HepG2 (cell line): ENCODE results near the gene IGFN1. TPM values are rescaled to one million over a fixed set of nuclear protein-coding genes. Genes with fewer than 3 reads are reported as not detected.

Experiments
- AGO1 ChIP-seq: fragments of 200-400 bp; formaldehyde crosslinking; IDR thresholded peaks from 2 replicates; pipeline ENCODE4 v1.6.1; 2017; ENCODE audit warnings: mild to moderate bottlenecking, low read depth, low read length, moderate library complexity; ENCODE audit not compliant: poor library complexity, severe bottlenecking
- CREM ChIP-seq, 2 experiments: sonication (generic) in 1 of 2; formaldehyde crosslinking in 1 of 2; IDR thresholded peaks; 2 replicates each; pipeline versions ENCODE4 v1.4.0 to v1.6.1; 2016 to 2020; ENCODE audit warnings: antibody characterized with exemption in 1 of 2, mild to moderate bottlenecking in 1 of 2, missing genetic modification reagents in 1 of 2
- FOXM1 ChIP-seq: sonication (generic); formaldehyde crosslinking; IDR thresholded peaks from 2 replicates; pipeline ENCODE4 v1.5.0; 2020; ENCODE audit warnings: missing genetic modification reagents
- GPN1 ChIP-seq: sonication (generic); formaldehyde crosslinking; IDR thresholded peaks from 2 replicates; pipeline ENCODE4 v1.5.1; 2020; ENCODE audit warnings: missing genetic modification reagents, borderline replicate concordance
- GZF1 ChIP-seq: sonication (generic); formaldehyde crosslinking; IDR thresholded peaks from 2 replicates; pipeline ENCODE4 v1.5.1; 2020; ENCODE audit warnings: mild to moderate bottlenecking, missing genetic modification reagents
- ISL2 ChIP-seq: sonication (generic); formaldehyde crosslinking; IDR thresholded peaks from 2 replicates; pipeline ENCODE4 v1.5.0; 2020; ENCODE audit warnings: missing genetic modification reagents
- KDM2A ChIP-seq: sonication (generic); formaldehyde crosslinking; IDR thresholded peaks from 2 replicates; pipeline ENCODE4 v1.4.0; 2020; ENCODE audit warnings: low read depth, missing genetic modification reagents, borderline replicate concordance
- KLF11 ChIP-seq: IDR thresholded peaks from 2 replicates; pipeline ENCODE4 v1.6.1; 2016; ENCODE audit warnings: missing compliant biosample characterization
- KLF9 ChIP-seq: IDR thresholded peaks from 2 replicates; pipeline ENCODE4 v1.6.1; 2016; ENCODE audit warnings: low read depth
- MAF1 ChIP-seq: sonication (generic); formaldehyde crosslinking; IDR thresholded peaks from 2 replicates; pipeline ENCODE4 v1.5.0; 2020; ENCODE audit warnings: missing genetic modification reagents, borderline replicate concordance
- MEF2D ChIP-seq: sonication (generic); formaldehyde crosslinking; IDR thresholded peaks from 2 replicates; pipeline ENCODE4 v1.5.1; 2020; ENCODE audit warnings: mild to moderate bottlenecking, missing genetic modification reagents
- NAIF1 ChIP-seq: sonication (generic); formaldehyde crosslinking; IDR thresholded peaks from 2 replicates; pipeline ENCODE4 v1.5.0; 2020; ENCODE audit warnings: mild to moderate bottlenecking, missing genetic modification reagents, borderline replicate concordance
- PAF1 ChIP-seq: IDR thresholded peaks from 2 replicates; pipeline ENCODE4 v1.6.1; 2016; ENCODE audit warnings: missing genetic modification reagents, missing compliant biosample characterization
- PLRG1 ChIP-seq: fragments of 450-650 bp; conservative IDR thresholded peaks from 2 replicates; pipeline ENCODE4 v1.6.1; 2016
- RCOR2 ChIP-seq: IDR thresholded peaks from 2 replicates; pipeline ENCODE4 v1.6.1; 2016; ENCODE audit warnings: missing biosample characterization, missing genetic modification reagents
- SAP130 ChIP-seq: IDR thresholded peaks from 2 replicates; pipeline ENCODE4 v1.6.1; 2016; ENCODE audit warnings: low read depth
- SIX4 ChIP-seq: sonication (generic); formaldehyde crosslinking; IDR thresholded peaks from 2 replicates; pipeline ENCODE4 v1.4.0; 2020; ENCODE audit warnings: missing genetic modification reagents
- SRY ChIP-seq: sonication (generic); formaldehyde crosslinking; IDR thresholded peaks from 2 replicates; pipeline ENCODE4 v1.8.0; 2022; ENCODE audit warnings: mild to moderate bottlenecking, missing genetic modification reagents
- ZMAT3 ChIP-seq: sonication (generic); formaldehyde crosslinking; conservative IDR thresholded peaks from 2 replicates; pipeline ENCODE4 v1.7.0; 2021; ENCODE audit warnings: missing genetic modification reagents
- ZNF180 ChIP-seq: sonication (generic); formaldehyde crosslinking; IDR thresholded peaks from 2 replicates; pipeline ENCODE4 v1.4.0; 2020; ENCODE audit warnings: low read depth, missing genetic modification reagents, borderline replicate concordance
- ZNF205 ChIP-seq: IDR thresholded peaks from 2 replicates; pipeline ENCODE4 v1.6.1; 2018; ENCODE audit warnings: missing biosample characterization, missing genetic modification reagents
- ZNF367 ChIP-seq: sonication (generic); formaldehyde crosslinking; IDR thresholded peaks from 2 replicates; pipeline ENCODE4 v1.4.0; 2020; ENCODE audit warnings: missing genetic modification reagents, borderline replicate concordance
- ZNF382 ChIP-seq: sonication (generic); formaldehyde crosslinking; IDR thresholded peaks from 2 replicates; pipeline ENCODE4 v1.5.0; 2020; ENCODE audit warnings: missing genetic modification reagents, mild to moderate bottlenecking, borderline replicate concordance
- ZNF558 ChIP-seq: sonication (generic); formaldehyde crosslinking; IDR thresholded peaks from 2 replicates; pipeline ENCODE4 v1.9.0; 2022; ENCODE audit warnings: mild to moderate bottlenecking, missing genetic modification reagents, borderline replicate concordance
- ZNF839 ChIP-seq: sonication (generic); formaldehyde crosslinking; IDR thresholded peaks from 2 replicates; pipeline ENCODE4 v1.4.0; 2020; ENCODE audit warnings: missing genetic modification reagents, mild to moderate bottlenecking, borderline replicate concordance
- ZNF879 ChIP-seq: sonication (generic); formaldehyde crosslinking; IDR thresholded peaks from 2 replicates; pipeline ENCODE4 v1.8.1; 2023; ENCODE audit warnings: missing genetic modification reagents
- ZSCAN30 ChIP-seq: sonication (generic); formaldehyde crosslinking; IDR thresholded peaks from 2 replicates; pipeline ENCODE4 v1.5.0; 2020; ENCODE audit warnings: mild to moderate bottlenecking, missing genetic modification reagents
- ZSCAN5A ChIP-seq: sonication (generic); formaldehyde crosslinking; IDR thresholded peaks from 2 replicates; pipeline ENCODE4 v1.8.0; 2022; ENCODE audit warnings: mild to moderate bottlenecking, missing genetic modification reagents, borderline replicate concordance
- polyA plus RNA-seq, 8 experiments: library from polyadenylated mRNA; depleted of rRNA in 3 of 8; stranded (reverse) in 7 of 8; unstranded in 1 of 8; fragments of >200 nt; fragmentation: Illumina TruSeq in 4 of 8; extraction: Trizol in 4 of 8; gene quantifications; 2 replicates each; pipeline versions ENCODE4 v1.2.1 to v1.2.3, GENCODE V29; 2011 to 2016; ENCODE audit warnings: low read depth in 4 of 8, missing spikeins in 1 of 8, mixed read lengths in 1 of 8; ENCODE audit not compliant: insufficient read depth in 1 of 8
- total RNA-seq, 5 experiments: library from RNA; depleted of rRNA; stranded (reverse); fragments of >200 nt; fragmentation: Illumina TruSeq; extraction: Trizol; gene quantifications; 2 replicates each; pipeline ENCODE4 v1.2.3, GENCODE V29; 2016; ENCODE audit warnings: low read depth in 1 of 5
- TF ChIP-seq, protein P1 (sequence below): sonication (generic); formaldehyde crosslinking; IDR thresholded peaks from 2 replicates; pipeline ENCODE4 v1.5.1; 2020; ENCODE audit warnings: mild to moderate bottlenecking, moderate library complexity, missing genetic modification reagents
- TF ChIP-seq, protein P2 (sequence below): IDR thresholded peaks from 2 replicates; pipeline ENCODE4 v1.6.1; 2016; ENCODE audit warnings: missing compliant biosample characterization, missing genetic modification reagents, borderline replicate concordance

IGFN1 gene
- total and polyA plus RNA-seq, 2 of the 13 experiments (the other 11 are each of a cell fraction or from before 2014, with no cell fraction given) = 0.04 to 0.05 TPM

GRCh38 chr1:201170533-201171062 lies 20.0 kb upstream of the IGFN1 start (continued):
- TF ChIP-seq ZNF205 (CRISPR knock-in tag) (peak; percentile 59; the same call in 1 of the 2 replicates), GPN1 (CRISPR knock-in tag) (no peak), ZNF558 (CRISPR knock-in tag) (0 out of 2 replicates have a peak, but pooled peaks have one; percentile 16), PLRG1 (no peak), SIX4 (CRISPR knock-in tag) (peak; percentile 88), CREM (IDR thresholded peaks at IDR 0.05) (peak; percentile 82), CREM (CRISPR knock-in tag; IDR thresholded peaks at IDR 0.05) (no peak), KLF11 (CRISPR knock-in tag) (peak; percentile 31; the same call in 1 of the 2 replicates), ZNF382 (CRISPR knock-in tag) (no peak), ZMAT3 (CRISPR knock-in tag) (no peak), RCOR2 (peak; percentile 88), ZNF839 (CRISPR knock-in tag) (no peak), SRY (CRISPR knock-in tag) (no peak), ISL2 (CRISPR knock-in tag) (peak; percentile 87; the same call in 1 of the 2 replicates), ZSCAN5A (CRISPR knock-in tag) (no peak; the same call in 1 of the 2 replicates), ZNF879 (no peak), PAF1 (CRISPR knock-in tag) (no peak), ZNF180 (CRISPR knock-in tag) (no peak), ZSCAN30 (no peak), KDM2A (CRISPR knock-in tag) (peak; percentile 12; the same call in 1 of the 2 replicates), MAF1 (no peak), MEF2D (CRISPR knock-in tag) (peak; percentile 99), KLF9 (CRISPR knock-in tag) (no peak), NAIF1 (CRISPR knock-in tag) (no peak), GZF1 (CRISPR knock-in tag) (no peak), AGO1 (no peak), FOXM1 (CRISPR knock-in tag) (no peak), SAP130 (CRISPR knock-in tag) (peak; percentile 93), ZNF367 (CRISPR knock-in tag) (no peak)
- TF ChIP-seq, protein P1, sequence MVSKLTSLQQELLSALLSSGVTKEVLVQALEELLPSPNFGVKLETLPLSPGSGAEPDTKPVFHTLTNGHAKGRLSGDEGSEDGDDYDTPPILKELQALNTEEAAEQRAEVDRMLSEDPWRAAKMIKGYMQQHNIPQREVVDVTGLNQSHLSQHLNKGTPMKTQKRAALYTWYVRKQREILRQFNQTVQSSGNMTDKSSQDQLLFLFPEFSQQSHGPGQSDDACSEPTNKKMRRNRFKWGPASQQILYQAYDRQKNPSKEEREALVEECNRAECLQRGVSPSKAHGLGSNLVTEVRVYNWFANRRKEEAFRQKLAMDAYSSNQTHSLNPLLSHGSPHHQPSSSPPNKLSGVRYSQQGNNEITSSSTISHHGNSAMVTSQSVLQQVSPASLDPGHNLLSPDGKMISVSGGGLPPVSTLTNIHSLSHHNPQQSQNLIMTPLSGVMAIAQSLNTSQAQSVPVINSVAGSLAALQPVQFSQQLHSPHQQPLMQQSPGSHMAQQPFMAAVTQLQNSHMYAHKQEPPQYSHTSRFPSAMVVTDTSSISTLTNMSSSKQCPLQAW (CRISPR knock-in tag) = peak; percentile 91
- TF ChIP-seq, protein P2, sequence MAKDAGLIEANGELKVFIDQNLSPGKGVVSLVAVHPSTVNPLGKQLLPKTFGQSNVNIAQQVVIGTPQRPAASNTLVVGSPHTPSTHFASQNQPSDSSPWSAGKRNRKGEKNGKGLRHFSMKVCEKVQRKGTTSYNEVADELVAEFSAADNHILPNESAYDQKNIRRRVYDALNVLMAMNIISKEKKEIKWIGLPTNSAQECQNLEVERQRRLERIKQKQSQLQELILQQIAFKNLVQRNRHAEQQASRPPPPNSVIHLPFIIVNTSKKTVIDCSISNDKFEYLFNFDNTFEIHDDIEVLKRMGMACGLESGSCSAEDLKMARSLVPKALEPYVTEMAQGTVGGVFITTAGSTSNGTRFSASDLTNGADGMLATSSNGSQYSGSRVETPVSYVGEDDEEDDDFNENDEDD (CRISPR knock-in tag) = no peak; the same call in 1 of the 2 replicates
